Gastrocnemius medialis (tissue), 4 donors: ENCODE data around the gene REXO1.

Experiments
- POLR2A ChIP-seq, 2 donors: fragments of 450-650 bp; IDR thresholded peaks; one replicate each; pipeline ENCODE4 v1.6.1; 2017; ENCODE audit warnings: antibody characterized with exemption in 2 of 2, mild to moderate bottlenecking in 2 of 2, moderate library complexity in 2 of 2
- TF ChIP-seq, protein P1 (sequence below), 5 experiments: fragments of 450-650 bp in 3 of 5; fragments of 200-600 bp in 2 of 5; sonication (generic) in 2 of 5; IDR thresholded peaks in 4 of 5; conservative IDR thresholded peaks in 1 of 5; 1 replicate in 4 of 5; 2 replicates in 1 of 5; pipeline ENCODE4 v1.5.1; 2016 to 2019; ENCODE audit warnings: antibody characterized with exemption in 5 of 5, mild to moderate bottlenecking in 3 of 5, moderate library complexity in 3 of 5

DNA sequence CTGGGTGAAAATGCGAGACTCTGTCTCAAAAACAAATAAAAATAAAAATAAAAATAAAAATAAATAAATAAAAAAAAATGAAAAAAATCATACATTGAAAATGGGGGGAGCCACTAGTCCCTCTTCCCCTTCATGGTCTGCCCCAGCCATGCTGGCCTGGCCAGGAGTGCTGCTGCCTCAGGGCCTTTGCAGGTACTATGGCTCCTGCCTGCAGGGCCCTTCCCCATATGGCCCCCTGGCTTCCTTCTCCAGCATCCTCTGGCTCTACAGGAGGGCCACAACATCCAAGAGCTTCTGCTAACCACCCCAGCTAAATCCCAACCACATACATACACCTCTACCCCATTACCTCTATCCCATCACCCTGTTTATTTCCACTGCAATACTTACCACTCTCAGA, 41.6 kb upstream of the REXO1 start:
- TF ChIP-seq, protein P1, sequence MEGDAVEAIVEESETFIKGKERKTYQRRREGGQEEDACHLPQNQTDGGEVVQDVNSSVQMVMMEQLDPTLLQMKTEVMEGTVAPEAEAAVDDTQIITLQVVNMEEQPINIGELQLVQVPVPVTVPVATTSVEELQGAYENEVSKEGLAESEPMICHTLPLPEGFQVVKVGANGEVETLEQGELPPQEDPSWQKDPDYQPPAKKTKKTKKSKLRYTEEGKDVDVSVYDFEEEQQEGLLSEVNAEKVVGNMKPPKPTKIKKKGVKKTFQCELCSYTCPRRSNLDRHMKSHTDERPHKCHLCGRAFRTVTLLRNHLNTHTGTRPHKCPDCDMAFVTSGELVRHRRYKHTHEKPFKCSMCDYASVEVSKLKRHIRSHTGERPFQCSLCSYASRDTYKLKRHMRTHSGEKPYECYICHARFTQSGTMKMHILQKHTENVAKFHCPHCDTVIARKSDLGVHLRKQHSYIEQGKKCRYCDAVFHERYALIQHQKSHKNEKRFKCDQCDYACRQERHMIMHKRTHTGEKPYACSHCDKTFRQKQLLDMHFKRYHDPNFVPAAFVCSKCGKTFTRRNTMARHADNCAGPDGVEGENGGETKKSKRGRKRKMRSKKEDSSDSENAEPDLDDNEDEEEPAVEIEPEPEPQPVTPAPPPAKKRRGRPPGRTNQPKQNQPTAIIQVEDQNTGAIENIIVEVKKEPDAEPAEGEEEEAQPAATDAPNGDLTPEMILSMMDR (IDR thresholded peaks at IDR 0.05 in 4 of 5, conservative IDR thresholded peaks at IDR 0.05 in 1 of 5): no peak
- no peak for TF ChIP-seq POLR2A (IDR thresholded peaks at IDR 0.05)
